WTC11 (cell line): ENCODE measurements around the gene ACACA. TPM values are rescaled to one million over a fixed set of nuclear protein-coding genes. Genes with fewer than 3 reads are reported as not detected.

ENCODE experiments used
- ATAC-seq: fragments of 200-7000 bp; cut with Tn5 transposase; 2 replicates; pipeline ENCODE4 v1.10.0; 2021; ENCODE audit warnings: mild to moderate bottlenecking, moderate library complexity
- CTCF ChIA-PET: fragments of 300-600 bp; sonication (Branson Sonifier 250); formaldehyde crosslinking; loops from one replicate; lab custom pipeline; 2021; ENCODE audit warnings: antibody characterized with exemption; lab: Charles Lee
- POLR2A ChIA-PET: fragments of 350-600 bp; sonication (Branson Sonifier 250); formaldehyde crosslinking; loops from one replicate; lab custom pipeline; 2021; ENCODE audit warnings: antibody characterized with exemption; lab: Charles Lee
- DNase-seq: peaks from one replicate; pipeline ENCODE4 v3.0.0; 2021; ENCODE audit warnings: low spot score
- H3K27ac Mint-ChIP-seq: 2 replicates; pipeline ENCODE4 v1.8.0; 2021; ENCODE audit warnings: mixed read lengths
- H3K27me3 Mint-ChIP-seq: 2 replicates; pipeline ENCODE4 v1.8.0; 2021; ENCODE audit warnings: low read depth, mild to moderate bottlenecking, moderate library complexity, mixed read lengths
- H3K36me3 Mint-ChIP-seq: 2 replicates; pipeline ENCODE4 v1.8.0; 2021; ENCODE audit warnings: mixed read lengths
- H3K4me1 Mint-ChIP-seq: 2 replicates; pipeline ENCODE4 v1.8.0; 2022; ENCODE audit warnings: mixed read lengths
- H3K4me3 Mint-ChIP-seq: 2 replicates; pipeline ENCODE4 v1.8.0; 2021; ENCODE audit warnings: mild to moderate bottlenecking, moderate library complexity, mixed read lengths
- H3K9me3 Mint-ChIP-seq: 2 replicates; pipeline ENCODE4 v1.8.0; 2021; ENCODE audit warnings: mixed read lengths
- FOXP1 ChIP-seq: sonication (generic); formaldehyde crosslinking; IDR thresholded peaks from 2 replicates; pipeline ENCODE4 v1.8.0; 2022; ENCODE audit warnings: missing genetic modification reagents, mild to moderate bottlenecking, moderate library complexity, borderline replicate concordance
- GABPB1 ChIP-seq: sonication (generic); formaldehyde crosslinking; IDR thresholded peaks from 2 replicates; pipeline ENCODE4 v1.8.1; 2023; ENCODE audit warnings: mild to moderate bottlenecking, missing genetic modification reagents
- HMGXB4 ChIP-seq: sonication (generic); formaldehyde crosslinking; IDR thresholded peaks from 2 replicates; pipeline ENCODE4 v1.8.1; 2023; ENCODE audit warnings: mild to moderate bottlenecking, moderate library complexity, missing genetic modification reagents
- IRF1 ChIP-seq: sonication (generic); formaldehyde crosslinking; IDR thresholded peaks from 2 replicates; pipeline ENCODE4 v1.8.0; 2023; ENCODE audit warnings: missing genetic modification reagents
- KAT7 ChIP-seq: sonication (generic); formaldehyde crosslinking; IDR thresholded peaks from 2 replicates; pipeline ENCODE4 v1.8.1; 2023; ENCODE audit warnings: missing genetic modification reagents, mild to moderate bottlenecking, borderline replicate concordance
- PRDM15 ChIP-seq: sonication (generic); formaldehyde crosslinking; IDR thresholded peaks from 2 replicates; pipeline ENCODE4 v1.8.0; 2022; ENCODE audit warnings: missing genetic modification reagents
- ZBTB21 ChIP-seq: sonication (generic); formaldehyde crosslinking; IDR thresholded peaks from 2 replicates; pipeline ENCODE4 v1.8.1; 2023; ENCODE audit warnings: mild to moderate bottlenecking, missing genetic modification reagents, borderline replicate concordance
- ZNF423 ChIP-seq: fragments of 250-450 bp; sonication (Bioruptor Pico); IDR thresholded peaks from 2 replicates; pipeline ENCODE4 v2.1.2; 2022; ENCODE audit warnings: mild to moderate bottlenecking, moderate library complexity
- total RNA-seq: library from RNA; stranded (reverse); gene quantifications from 3 replicates; pipeline ENCODE4 v1.2.3, GENCODE V29; 2021
- TF ChIP-seq, protein P1 (sequence below): sonication (generic); formaldehyde crosslinking; IDR thresholded peaks from 2 replicates; pipeline ENCODE4 v1.8.0; 2022; ENCODE audit warnings: mild to moderate bottlenecking, missing genetic modification reagents
- TF ChIP-seq, protein P2 (sequence below): sonication (generic); formaldehyde crosslinking; IDR thresholded peaks from 2 replicates; pipeline ENCODE4 v1.8.0; 2023; ENCODE audit warnings: mild to moderate bottlenecking, missing genetic modification reagents
- TF ChIP-seq, protein P3 (sequence below): sonication (generic); formaldehyde crosslinking; IDR thresholded peaks from 2 replicates; pipeline ENCODE4 v1.8.0; 2022; ENCODE audit warnings: mild to moderate bottlenecking, missing genetic modification reagents
- TF ChIP-seq, protein P4 (sequence below): sonication (generic); formaldehyde crosslinking; IDR thresholded peaks from 2 replicates; pipeline ENCODE4 v1.8.0; 2023; ENCODE audit warnings: missing genetic modification reagents, mild to moderate bottlenecking, borderline replicate concordance
- TF ChIP-seq, protein P5 (sequence below): fragments of 250-450 bp; sonication (Bioruptor Pico); conservative IDR thresholded peaks from 2 replicates; pipeline ENCODE4 v1.9.0; 2021; ENCODE audit warnings: mild to moderate bottlenecking

ACACA gene
- total RNA-seq, 1 experiment from 2014 or later = 167 TPM

DNA sequence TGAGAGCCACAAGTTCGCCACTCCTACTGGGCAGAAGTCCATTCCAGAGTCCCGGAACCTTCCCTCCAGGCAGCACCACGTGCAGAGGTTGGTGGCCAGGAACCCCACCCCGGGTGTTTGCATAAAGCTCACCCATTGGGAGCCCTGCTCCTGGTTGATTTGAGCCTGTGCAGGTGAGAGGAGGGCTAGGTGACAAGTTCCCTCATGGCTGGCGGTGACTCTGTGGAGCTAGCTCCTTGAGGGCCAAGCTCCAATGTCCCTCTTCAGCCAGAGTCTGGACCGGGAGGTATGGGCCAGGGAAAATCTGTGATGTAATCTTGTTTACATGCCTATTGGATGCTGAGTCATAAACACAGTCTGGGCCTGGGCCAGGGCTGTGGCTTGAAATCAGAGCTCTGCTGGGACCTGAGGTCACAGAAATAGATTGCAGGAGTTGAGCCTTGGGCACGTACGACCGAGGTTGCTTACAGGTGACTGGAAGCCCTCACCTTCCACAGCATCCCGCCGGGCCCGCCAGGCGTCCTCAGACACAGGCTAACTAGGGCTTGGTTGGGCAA, 339.0 kb downstream of the ACACA start:
- H3K4me1 Mint-ChIP-seq = peaks cover 59% of the 10 kb centered on the region
- ATAC-seq = peak; percentile 23
- TF ChIP-seq FOXP1 (0 out of 2 replicates have a peak, but pooled peaks have one; percentile 17), GABPB1 (CRISPR knock-in tag) (peak; percentile 51; the same call in 1 of the 2 replicates), PRDM15 (CRISPR knock-in tag) (peak; percentile 13; the same call in 1 of the 2 replicates), ZBTB21 (no peak), ZNF423 (CRISPR knock-in tag) (peak; percentile 48; the same call in 1 of the 2 replicates)
- TF ChIP-seq, protein P1, sequence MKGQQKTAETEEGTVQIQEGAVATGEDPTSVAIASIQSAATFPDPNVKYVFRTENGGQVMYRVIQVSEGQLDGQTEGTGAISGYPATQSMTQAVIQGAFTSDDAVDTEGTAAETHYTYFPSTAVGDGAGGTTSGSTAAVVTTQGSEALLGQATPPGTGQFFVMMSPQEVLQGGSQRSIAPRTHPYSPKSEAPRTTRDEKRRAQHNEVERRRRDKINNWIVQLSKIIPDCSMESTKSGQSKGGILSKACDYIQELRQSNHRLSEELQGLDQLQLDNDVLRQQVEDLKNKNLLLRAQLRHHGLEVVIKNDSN (CRISPR knock-in tag) = 0 out of 2 replicates have a peak, but pooled peaks have one; percentile 42
- TF ChIP-seq, protein P2, sequence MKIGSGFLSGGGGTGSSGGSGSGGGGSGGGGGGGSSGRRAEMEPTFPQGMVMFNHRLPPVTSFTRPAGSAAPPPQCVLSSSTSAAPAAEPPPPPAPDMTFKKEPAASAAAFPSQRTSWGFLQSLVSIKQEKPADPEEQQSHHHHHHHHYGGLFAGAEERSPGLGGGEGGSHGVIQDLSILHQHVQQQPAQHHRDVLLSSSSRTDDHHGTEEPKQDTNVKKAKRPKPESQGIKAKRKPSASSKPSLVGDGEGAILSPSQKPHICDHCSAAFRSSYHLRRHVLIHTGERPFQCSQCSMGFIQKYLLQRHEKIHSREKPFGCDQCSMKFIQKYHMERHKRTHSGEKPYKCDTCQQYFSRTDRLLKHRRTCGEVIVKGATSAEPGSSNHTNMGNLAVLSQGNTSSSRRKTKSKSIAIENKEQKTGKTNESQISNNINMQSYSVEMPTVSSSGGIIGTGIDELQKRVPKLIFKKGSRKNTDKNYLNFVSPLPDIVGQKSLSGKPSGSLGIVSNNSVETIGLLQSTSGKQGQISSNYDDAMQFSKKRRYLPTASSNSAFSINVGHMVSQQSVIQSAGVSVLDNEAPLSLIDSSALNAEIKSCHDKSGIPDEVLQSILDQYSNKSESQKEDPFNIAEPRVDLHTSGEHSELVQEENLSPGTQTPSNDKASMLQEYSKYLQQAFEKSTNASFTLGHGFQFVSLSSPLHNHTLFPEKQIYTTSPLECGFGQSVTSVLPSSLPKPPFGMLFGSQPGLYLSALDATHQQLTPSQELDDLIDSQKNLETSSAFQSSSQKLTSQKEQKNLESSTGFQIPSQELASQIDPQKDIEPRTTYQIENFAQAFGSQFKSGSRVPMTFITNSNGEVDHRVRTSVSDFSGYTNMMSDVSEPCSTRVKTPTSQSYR (CRISPR knock-in tag) = no peak
- TF ChIP-seq, protein P3, sequence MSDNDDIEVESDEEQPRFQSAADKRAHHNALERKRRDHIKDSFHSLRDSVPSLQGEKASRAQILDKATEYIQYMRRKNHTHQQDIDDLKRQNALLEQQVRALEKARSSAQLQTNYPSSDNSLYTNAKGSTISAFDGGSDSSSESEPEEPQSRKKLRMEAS (CRISPR knock-in tag) = peak; percentile 83
- TF ChIP-seq, all 79 proteins: peak for 6
- POLR2A ChIA-PET = no interaction called here
- Mint-ChIP-seq H3K4me3 (peak overlapping the region; percentile 63; the same call in 1 of the 2 replicates), H3K36me3 (peaks cover 2% of the 10 kb centered on the region; the same call in 1 of the 2 replicates), H3K27ac (peak overlapping the region; percentile 95), H3K9me3 (no peaks in the 10 kb centered on the region), H3K27me3 (peaks cover 8% of the 10 kb centered on the region; the same call in 1 of the 2 replicates)
- no peak for DNase-seq
- CTCF ChIA-PET = interaction anchor here (1.1 to 1.7 kb wide), 6 partner anchors 14 to 306 kb away, joined by 3 to 10 read pairs (median 4); no protein-coding TSS in a partner anchor

GRCh38 chr17:37066322-37067255, 340.0 kb downstream of the ACACA start:
- peaks cover 69% of the 10 kb centered on the region for H3K4me1 Mint-ChIP-seq
- CTCF ChIA-PET = interaction anchor here (1.3 to 1.6 kb wide), 2 partner anchors 15 to 307 kb away, joined by 4 to 10 read pairs; no protein-coding TSS in a partner anchor
- H3K9me3 Mint-ChIP-seq = no peaks in the 10 kb centered on the region
- peak overlapping the region; percentile 88 for H3K27ac Mint-ChIP-seq
- DNase-seq (peak; percentile 36), ATAC-seq (peak; percentile 5)
- POLR2A ChIA-PET = no interaction called here
- H3K4me3 Mint-ChIP-seq = peak overlapping the region; percentile 63
- peaks cover 8% of the 10 kb centered on the region; the same call in 1 of the 2 replicates for H3K27me3 Mint-ChIP-seq
- peaks cover 2% of the 10 kb centered on the region; the same call in 1 of the 2 replicates for H3K36me3 Mint-ChIP-seq
- TF ChIP-seq KAT7 (CRISPR knock-in tag) = no peak
- TF ChIP-seq, protein P4, sequence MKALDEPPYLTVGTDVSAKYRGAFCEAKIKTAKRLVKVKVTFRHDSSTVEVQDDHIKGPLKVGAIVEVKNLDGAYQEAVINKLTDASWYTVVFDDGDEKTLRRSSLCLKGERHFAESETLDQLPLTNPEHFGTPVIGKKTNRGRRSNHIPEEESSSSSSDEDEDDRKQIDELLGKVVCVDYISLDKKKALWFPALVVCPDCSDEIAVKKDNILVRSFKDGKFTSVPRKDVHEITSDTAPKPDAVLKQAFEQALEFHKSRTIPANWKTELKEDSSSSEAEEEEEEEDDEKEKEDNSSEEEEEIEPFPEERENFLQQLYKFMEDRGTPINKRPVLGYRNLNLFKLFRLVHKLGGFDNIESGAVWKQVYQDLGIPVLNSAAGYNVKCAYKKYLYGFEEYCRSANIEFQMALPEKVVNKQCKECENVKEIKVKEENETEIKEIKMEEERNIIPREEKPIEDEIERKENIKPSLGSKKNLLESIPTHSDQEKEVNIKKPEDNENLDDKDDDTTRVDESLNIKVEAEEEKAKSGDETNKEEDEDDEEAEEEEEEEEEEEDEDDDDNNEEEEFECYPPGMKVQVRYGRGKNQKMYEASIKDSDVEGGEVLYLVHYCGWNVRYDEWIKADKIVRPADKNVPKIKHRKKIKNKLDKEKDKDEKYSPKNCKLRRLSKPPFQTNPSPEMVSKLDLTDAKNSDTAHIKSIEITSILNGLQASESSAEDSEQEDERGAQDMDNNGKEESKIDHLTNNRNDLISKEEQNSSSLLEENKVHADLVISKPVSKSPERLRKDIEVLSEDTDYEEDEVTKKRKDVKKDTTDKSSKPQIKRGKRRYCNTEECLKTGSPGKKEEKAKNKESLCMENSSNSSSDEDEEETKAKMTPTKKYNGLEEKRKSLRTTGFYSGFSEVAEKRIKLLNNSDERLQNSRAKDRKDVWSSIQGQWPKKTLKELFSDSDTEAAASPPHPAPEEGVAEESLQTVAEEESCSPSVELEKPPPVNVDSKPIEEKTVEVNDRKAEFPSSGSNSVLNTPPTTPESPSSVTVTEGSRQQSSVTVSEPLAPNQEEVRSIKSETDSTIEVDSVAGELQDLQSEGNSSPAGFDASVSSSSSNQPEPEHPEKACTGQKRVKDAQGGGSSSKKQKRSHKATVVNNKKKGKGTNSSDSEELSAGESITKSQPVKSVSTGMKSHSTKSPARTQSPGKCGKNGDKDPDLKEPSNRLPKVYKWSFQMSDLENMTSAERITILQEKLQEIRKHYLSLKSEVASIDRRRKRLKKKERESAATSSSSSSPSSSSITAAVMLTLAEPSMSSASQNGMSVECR (CRISPR knock-in tag) = no peak
- TF ChIP-seq IRF1 (CRISPR knock-in tag) = no peak
- TF ChIP-seq, protein P5, sequence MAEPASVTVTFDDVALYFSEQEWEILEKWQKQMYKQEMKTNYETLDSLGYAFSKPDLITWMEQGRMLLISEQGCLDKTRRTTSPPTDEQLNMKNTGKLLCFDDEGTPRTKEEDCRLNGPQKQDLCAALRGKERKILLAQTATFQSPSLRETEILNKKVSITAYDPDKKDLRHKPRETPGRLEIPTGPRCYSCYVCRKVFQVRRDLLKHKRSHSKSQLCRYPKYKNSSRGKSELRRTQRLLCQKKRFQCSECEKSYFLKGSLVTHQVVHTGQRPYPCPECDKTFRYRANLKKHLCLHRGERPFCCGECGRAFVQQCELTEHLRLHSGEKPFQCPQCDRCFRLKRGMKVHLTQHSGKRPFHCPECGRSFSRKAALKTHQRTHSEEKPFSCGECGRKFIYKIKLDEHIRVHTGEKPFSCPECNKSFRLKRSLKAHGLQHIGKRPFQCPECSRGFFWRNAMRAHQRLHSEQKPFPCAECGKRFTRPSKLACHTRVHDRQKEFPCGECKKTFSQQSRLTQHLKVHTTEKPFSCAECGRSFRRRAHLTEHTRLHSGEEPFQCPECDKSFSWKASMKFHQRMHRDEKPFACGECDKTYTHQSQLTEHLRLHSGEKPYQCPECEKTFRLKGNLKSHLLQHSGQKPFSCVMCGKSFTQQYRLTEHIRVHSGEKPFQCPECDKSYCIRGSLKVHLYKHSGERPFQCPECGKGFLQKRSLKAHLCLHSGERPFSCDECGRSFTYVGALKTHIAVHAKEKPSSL (CRISPR knock-in tag) = no peak
- no peak for TF ChIP-seq HMGXB4 (CRISPR knock-in tag)
